Measurements from ENCODE around the gene TIMP2.
"Not testable (repeated sequence)": the region's sequence is repeated elsewhere in the genome, so short reads cannot be mapped to it uniquely, and the experiment has no call there.

Gene TIMP2

DNA sequence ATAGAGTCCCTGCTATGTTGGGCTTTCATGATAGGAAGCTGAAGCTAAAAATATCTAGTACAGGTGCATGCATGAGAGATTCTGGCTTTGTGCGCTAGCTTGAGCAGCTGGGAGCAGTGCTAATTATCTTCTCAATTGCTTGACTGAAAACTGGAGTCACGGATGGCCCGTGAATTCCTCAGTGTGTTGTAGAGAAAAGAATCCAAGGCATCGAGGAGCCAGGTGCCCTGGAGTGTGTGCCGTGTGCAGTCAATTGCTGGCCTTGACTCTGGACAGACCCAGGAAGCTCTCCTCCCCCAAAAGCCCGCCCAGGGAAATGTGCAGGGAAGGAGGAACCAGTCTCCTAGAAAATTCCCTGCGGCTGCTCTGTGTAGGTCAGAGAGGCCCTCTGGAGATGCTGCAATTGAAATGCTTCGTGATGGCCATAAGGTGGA lies 40.3 kb upstream of the TIMP2 start:
- H3K36me3 ChIP-seq: peaks cover 0 to 38% (median 0%) of the 10 kb centered on the region in 3 donors
- H3K4me3 ChIP-seq: no peak overlapping the region
- no peak for DNase-seq
- intact Hi-C loops (cut with DNase I; ENCODE audit: low total_unique reads): no loop called here
- TF ChIP-seq, protein P1, sequence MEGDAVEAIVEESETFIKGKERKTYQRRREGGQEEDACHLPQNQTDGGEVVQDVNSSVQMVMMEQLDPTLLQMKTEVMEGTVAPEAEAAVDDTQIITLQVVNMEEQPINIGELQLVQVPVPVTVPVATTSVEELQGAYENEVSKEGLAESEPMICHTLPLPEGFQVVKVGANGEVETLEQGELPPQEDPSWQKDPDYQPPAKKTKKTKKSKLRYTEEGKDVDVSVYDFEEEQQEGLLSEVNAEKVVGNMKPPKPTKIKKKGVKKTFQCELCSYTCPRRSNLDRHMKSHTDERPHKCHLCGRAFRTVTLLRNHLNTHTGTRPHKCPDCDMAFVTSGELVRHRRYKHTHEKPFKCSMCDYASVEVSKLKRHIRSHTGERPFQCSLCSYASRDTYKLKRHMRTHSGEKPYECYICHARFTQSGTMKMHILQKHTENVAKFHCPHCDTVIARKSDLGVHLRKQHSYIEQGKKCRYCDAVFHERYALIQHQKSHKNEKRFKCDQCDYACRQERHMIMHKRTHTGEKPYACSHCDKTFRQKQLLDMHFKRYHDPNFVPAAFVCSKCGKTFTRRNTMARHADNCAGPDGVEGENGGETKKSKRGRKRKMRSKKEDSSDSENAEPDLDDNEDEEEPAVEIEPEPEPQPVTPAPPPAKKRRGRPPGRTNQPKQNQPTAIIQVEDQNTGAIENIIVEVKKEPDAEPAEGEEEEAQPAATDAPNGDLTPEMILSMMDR (IDR thresholded peaks at IDR 0.05): no peak
- H3K9me3 ChIP-seq: no peaks in the 10 kb centered on the region
- no peak overlapping the region for H3K27ac ChIP-seq
- H3K27me3 ChIP-seq: no peaks in the 10 kb centered on the region
- no peaks in the 10 kb centered on the region for H3K4me1 ChIP-seq

DNA sequence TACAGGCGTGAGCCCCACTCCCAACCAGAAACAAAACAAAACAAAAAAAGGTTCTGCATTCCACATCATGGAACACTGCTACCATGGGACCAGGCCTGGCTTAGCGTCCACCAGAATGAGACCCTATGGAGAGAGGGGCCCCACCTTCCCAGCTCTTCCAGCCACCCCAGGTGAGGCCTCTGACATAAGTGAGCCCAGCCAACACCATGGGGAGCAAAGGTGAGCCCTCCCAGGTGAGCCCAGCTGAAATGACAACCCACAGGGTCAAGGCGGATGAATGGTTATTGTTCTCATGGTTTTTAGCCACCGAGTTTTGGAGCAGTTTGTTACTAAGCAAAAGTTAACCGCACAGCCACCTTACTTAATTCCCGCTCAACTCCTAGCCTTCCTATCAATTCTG lies 38.2 kb upstream of the TIMP2 start:
- no peaks in the 10 kb centered on the region for H3K4me1 ChIP-seq
- no peak for DNase-seq
- intact Hi-C loops (cut with DNase I; ENCODE audit: low total_unique reads): no loop called here

DNA sequence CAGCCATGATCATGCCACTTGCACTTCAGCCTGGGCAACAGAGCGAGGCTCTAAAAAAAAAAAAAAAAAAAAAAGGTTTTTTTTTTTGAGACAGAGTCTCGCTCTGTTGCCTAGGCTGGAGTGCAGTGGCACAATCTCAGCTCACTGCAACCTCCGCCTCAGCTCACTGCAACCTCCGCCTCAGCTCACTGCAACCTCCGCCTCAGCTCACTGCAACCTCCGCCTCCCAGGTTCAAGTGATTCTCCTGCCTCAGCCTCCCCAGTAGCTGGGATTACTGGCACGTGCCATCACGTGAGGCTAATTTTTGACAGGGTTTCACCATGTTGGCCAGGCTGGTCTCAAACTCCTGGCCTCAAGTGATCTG lies 37.8 kb upstream of the TIMP2 start:
- intact Hi-C loops (cut with DNase I; ENCODE audit: low total_unique reads); DNase-seq; H3K27ac ChIP-seq; H3K9me3 ChIP-seq; H3K4me3 ChIP-seq; H3K4me1 ChIP-seq; H3K27me3 ChIP-seq: not testable (repeated sequence)
- H3K36me3 ChIP-seq: peaks cover 0 to 19% (median 0%) of the 10 kb centered on the region in 3 donors

More for the DNA sequence above, 38.2 kb upstream of the TIMP2 start:
- Histone ChIP-seq H3K4me3 (no peak overlapping the region), H3K27ac (no peak overlapping the region), H3K36me3 (peaks cover 0 to 22% (median 0%) of the 10 kb centered on the region in 3 donors), H3K9me3 (no peaks in the 10 kb centered on the region), H3K27me3 (no peaks in the 10 kb centered on the region)
- TF ChIP-seq, protein P1 (IDR thresholded peaks at IDR 0.05): no peak

DNA sequence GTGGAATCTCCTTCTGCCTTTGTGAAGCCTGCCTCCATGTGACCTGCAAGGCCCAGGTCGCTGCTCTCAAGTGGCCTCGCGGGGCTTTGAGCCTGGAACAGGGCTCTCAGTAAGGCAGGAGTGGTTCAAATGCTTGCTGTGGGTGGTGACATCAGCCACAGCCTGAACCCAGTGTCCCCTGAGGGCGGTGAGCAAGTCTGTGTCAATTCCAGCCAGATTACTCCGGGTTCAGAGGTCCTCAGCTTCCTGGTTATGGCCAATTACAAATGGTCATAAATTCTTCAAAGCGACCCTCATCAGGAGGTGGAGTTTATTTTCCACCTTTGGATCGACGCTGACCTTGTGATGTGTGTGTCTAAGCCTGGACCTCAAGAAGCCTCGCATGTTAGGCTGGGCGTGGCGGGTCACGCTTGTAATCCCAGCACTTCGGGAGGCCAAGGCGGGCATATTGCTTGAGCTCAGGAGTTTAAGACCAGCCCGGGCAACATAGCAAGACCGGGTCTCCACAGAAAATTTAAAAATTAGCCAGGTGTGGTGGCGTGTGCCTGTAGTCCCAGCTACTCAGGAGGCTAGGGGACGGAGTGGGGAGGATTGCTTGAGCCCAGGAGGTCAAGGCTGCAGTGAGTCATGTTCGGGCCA lies 37.3 kb upstream of the TIMP2 start:
- H3K9me3 ChIP-seq: no peaks in the 10 kb centered on the region
- no peaks in the 10 kb centered on the region for H3K27me3 ChIP-seq
- TF ChIP-seq, protein P1 (IDR thresholded peaks at IDR 0.05): no peak
- intact Hi-C loops (cut with DNase I; ENCODE audit: low total_unique reads): no loop called here
- DNase-seq: no peak
- H3K4me1 ChIP-seq: no peaks in the 10 kb centered on the region
- no peak overlapping the region for H3K27ac ChIP-seq
- H3K4me3 ChIP-seq: no peak overlapping the region
- peaks cover 0 to 14% (median 0%) of the 10 kb centered on the region in 3 donors for H3K36me3 ChIP-seq

GRCh38 chr17:78961571-78961970 lies 36.4 kb upstream of the TIMP2 start:
- TF ChIP-seq, protein P1 (IDR thresholded peaks at IDR 0.05): no peak
- Histone ChIP-seq H3K36me3 (peaks cover 0 to 5% (median 0%) of the 10 kb centered on the region in 3 donors), H3K27ac (no peak overlapping the region), H3K27me3 (no peaks in the 10 kb centered on the region), H3K4me3 (no peak overlapping the region), H3K9me3 (no peaks in the 10 kb centered on the region), H3K4me1 (peaks cover 0 to 4% (median 0%) of the 10 kb centered on the region in 4 donors)
- intact Hi-C loops (cut with DNase I; ENCODE audit: low total_unique reads): no loop called here
- DNase-seq: no peak

GRCh38 chr17:78960928-78961327 lies 35.7 kb upstream of the TIMP2 start:
- DNase-seq: no peak
- no peaks in the 10 kb centered on the region for H3K9me3 ChIP-seq
- peaks cover 0 to 4% (median 0%) of the 10 kb centered on the region in 4 donors for H3K4me1 ChIP-seq
- H3K27ac ChIP-seq: no peak overlapping the region
- intact Hi-C loops (cut with DNase I; ENCODE audit: low total_unique reads): no loop called here
- TF ChIP-seq, protein P1 (IDR thresholded peaks at IDR 0.05): no peak
- H3K36me3 ChIP-seq: no peaks in the 10 kb centered on the region
- no peaks in the 10 kb centered on the region for H3K27me3 ChIP-seq
- H3K4me3 ChIP-seq: no peak overlapping the region
